ENCODE measurements around the gene IMMP2L.

IMMP2L gene

GRCh38 chr7:110831419-110831818, 730.9 kb downstream of the IMMP2L start:
- Histone ChIP-seq H3K4me1 (ENCODE audit: insufficient read depth, poor library complexity, severe bottlenecking) (no peaks in the 10 kb centered on the region), H3K9me3 (ENCODE audit: severe bottlenecking) (no peaks in the 10 kb centered on the region), H3K36me3 (ENCODE audit: low read depth) (no peaks in the 10 kb centered on the region), H3K4me3 (ENCODE audit: severe bottlenecking) (no peak overlapping the region), H3K27me3 (ENCODE audit: insufficient read depth, poor library complexity, severe bottlenecking) (no peaks in the 10 kb centered on the region), H3K27ac (ENCODE audit: poor library complexity, severe bottlenecking) (no peak overlapping the region)
- DNase-seq (ENCODE audit: low spot score) (no peak), ATAC-seq (ENCODE audit: low read depth) (no peak)
- no peak for TF ChIP-seq CTCF (IDR thresholded peaks at IDR 0.05; ENCODE audit: poor library complexity, severe bottlenecking)

- Histone ChIP-seq H3K4me3 (ENCODE audit: severe bottlenecking) (no peak overlapping the region), H3K4me1 (ENCODE audit: insufficient read depth, poor library complexity, severe bottlenecking) (no peaks in the 10 kb centered on the region), H3K36me3 (ENCODE audit: low read depth) (no peaks in the 10 kb centered on the region), H3K9me3 (ENCODE audit: severe bottlenecking) (no peaks in the 10 kb centered on the region), H3K27ac (ENCODE audit: poor library complexity, severe bottlenecking) (no peak overlapping the region), H3K27me3 (ENCODE audit: insufficient read depth, poor library complexity, severe bottlenecking) (no peaks in the 10 kb centered on the region)
- DNase-seq (ENCODE audit: low spot score) (no peak), ATAC-seq (ENCODE audit: low read depth) (no peak)
- TF ChIP-seq CTCF (IDR thresholded peaks at IDR 0.05; ENCODE audit: poor library complexity, severe bottlenecking) = no peak
Observed at GRCh38 chr7:110830778-110831177, 731.5 kb downstream of the IMMP2L start.

GRCh38 chr7:110827936-110828335, 734.4 kb downstream of the IMMP2L start:
- no peak overlapping the region for H3K27ac ChIP-seq (ENCODE audit: poor library complexity, severe bottlenecking)
- ATAC-seq (ENCODE audit: low read depth) = no peak
- H3K9me3 ChIP-seq (ENCODE audit: severe bottlenecking) = no peaks in the 10 kb centered on the region
- H3K27me3 ChIP-seq (ENCODE audit: insufficient read depth, poor library complexity, severe bottlenecking) = no peaks in the 10 kb centered on the region
- TF ChIP-seq CTCF (IDR thresholded peaks at IDR 0.05; ENCODE audit: poor library complexity, severe bottlenecking) = no peak
- H3K36me3 ChIP-seq (ENCODE audit: low read depth) = no peaks in the 10 kb centered on the region
- H3K4me1 ChIP-seq (ENCODE audit: insufficient read depth, poor library complexity, severe bottlenecking) = no peaks in the 10 kb centered on the region
- no peak overlapping the region for H3K4me3 ChIP-seq (ENCODE audit: severe bottlenecking)
- no peak for DNase-seq (ENCODE audit: low spot score)

GRCh38 chr7:110827287-110827855, 734.9 kb downstream of the IMMP2L start:
- H3K27ac ChIP-seq (ENCODE audit: poor library complexity, severe bottlenecking) = no peak overlapping the region
- H3K9me3 ChIP-seq (ENCODE audit: severe bottlenecking) = no peaks in the 10 kb centered on the region
- DNase-seq (ENCODE audit: low spot score) (no peak), ATAC-seq (ENCODE audit: low read depth) (no peak)
- no peaks in the 10 kb centered on the region for H3K36me3 ChIP-seq (ENCODE audit: low read depth)
- H3K4me1 ChIP-seq (ENCODE audit: insufficient read depth, poor library complexity, severe bottlenecking) = no peaks in the 10 kb centered on the region
- no peaks in the 10 kb centered on the region for H3K27me3 ChIP-seq (ENCODE audit: insufficient read depth, poor library complexity, severe bottlenecking)
- H3K4me3 ChIP-seq (ENCODE audit: severe bottlenecking) = no peak overlapping the region
- TF ChIP-seq CTCF (IDR thresholded peaks at IDR 0.05; ENCODE audit: poor library complexity, severe bottlenecking) = no peak

GRCh38 chr7:110813986-110814385, 748.3 kb downstream of the IMMP2L start:
- ATAC-seq (ENCODE audit: low read depth) (no peak), DNase-seq (ENCODE audit: low spot score) (no peak)
- Histone ChIP-seq H3K4me3 (ENCODE audit: severe bottlenecking) (no peak overlapping the region), H3K27me3 (ENCODE audit: insufficient read depth, poor library complexity, severe bottlenecking) (no peaks in the 10 kb centered on the region), H3K4me1 (ENCODE audit: insufficient read depth, poor library complexity, severe bottlenecking) (no peaks in the 10 kb centered on the region), H3K36me3 (ENCODE audit: low read depth) (no peaks in the 10 kb centered on the region), H3K9me3 (ENCODE audit: severe bottlenecking) (no peaks in the 10 kb centered on the region), H3K27ac (ENCODE audit: poor library complexity, severe bottlenecking) (no peak overlapping the region)
- TF ChIP-seq CTCF (IDR thresholded peaks at IDR 0.05; ENCODE audit: poor library complexity, severe bottlenecking) = no peak

Measured in RWPE2 (cell line).